Mesendoderm (in vitro differentiated cells): ENCODE measurements around the gene PDIA3. TPM values are rescaled to one million over a fixed set of nuclear protein-coding genes. Genes with fewer than 3 reads are reported as not detected.
"Not testable (repeated sequence)": the region's sequence is repeated elsewhere in the genome, so short reads cannot be mapped to it uniquely, and the experiment has no call there.

Experiments used
- DNase-seq: peaks from one replicate; pipeline ENCODE4 v3.0.0; 2013
- H2AK5ac ChIP-seq: 2 replicates; pipeline ENCODE4 v1.6.1; 2013; ENCODE audit warnings: low read length, inconsistent platforms
- H2BK120ac ChIP-seq: 2 replicates; pipeline ENCODE4 v1.6.1; 2013; ENCODE audit warnings: low read depth, mild to moderate bottlenecking, low read length, moderate library complexity, mixed read lengths
- H2BK15ac ChIP-seq: replicated peaks from 2 replicates; pipeline ENCODE4 v1.6.1; 2013; ENCODE audit warnings: low read depth, mild to moderate bottlenecking, moderate library complexity
- H2BK5ac ChIP-seq: 2 replicates; pipeline ENCODE4 v1.6.1; 2013; ENCODE audit warnings: low read length, inconsistent platforms
- H3K18ac ChIP-seq: 2 replicates; pipeline ENCODE4 v1.6.1; 2013; ENCODE audit warnings: mild to moderate bottlenecking, low read length, mixed read lengths
- H3K23ac ChIP-seq: one replicate; pipeline ENCODE4 v1.6.1; 2013; ENCODE audit warnings: low read length
- H3K27ac ChIP-seq: 2 replicates; pipeline ENCODE4 v1.5.1; 2013; ENCODE audit warnings: low read depth, mild to moderate bottlenecking, inconsistent platforms, low read length, moderate library complexity
- H3K27me3 ChIP-seq: 2 replicates; pipeline ENCODE4 v1.6.1; 2013; ENCODE audit warnings: low read length, control low read depth, mild to moderate bottlenecking, inconsistent platforms; ENCODE audit not compliant: insufficient read depth, poor library complexity
- H3K36me3 ChIP-seq: 2 replicates; pipeline ENCODE4 v1.6.1; 2013; ENCODE audit warnings: low read length, inconsistent platforms; ENCODE audit not compliant: control insufficient read depth, insufficient read depth
- H3K4ac ChIP-seq: one replicate; pipeline ENCODE4 v1.6.1; 2013; ENCODE audit warnings: low read depth, mild to moderate bottlenecking, low read length, moderate library complexity
- H3K4me1 ChIP-seq: 2 replicates; pipeline ENCODE4 v1.6.1; 2013; ENCODE audit warnings: low read depth, low read length, inconsistent platforms; ENCODE audit not compliant: control insufficient read depth
- H3K4me2 ChIP-seq: 2 replicates; pipeline ENCODE4 v1.6.1; 2013; ENCODE audit warnings: low read length
- H3K4me3 ChIP-seq: 2 replicates; pipeline ENCODE4 v1.5.1; 2013; ENCODE audit warnings: mild to moderate bottlenecking, low read length
- H3K56ac ChIP-seq: one replicate; pipeline ENCODE4 v1.6.1; 2013; ENCODE audit warnings: low read length
- H3K79me1 ChIP-seq: 2 replicates; pipeline ENCODE4 v1.6.1; 2013; ENCODE audit warnings: low read length, inconsistent platforms
- H3K79me2 ChIP-seq: 2 replicates; pipeline ENCODE4 v1.6.1; 2013; ENCODE audit warnings: mild to moderate bottlenecking, low read length; ENCODE audit not compliant: control insufficient read depth, insufficient read depth
- H3K9ac ChIP-seq: 2 replicates; pipeline ENCODE4 v1.6.1; 2013; ENCODE audit warnings: low read length, inconsistent platforms
- H4K5ac ChIP-seq: one replicate; pipeline ENCODE4 v1.6.1; 2013; ENCODE audit warnings: low read length
- H4K8ac ChIP-seq: one replicate; pipeline ENCODE4 v1.6.1; 2013; ENCODE audit warnings: low read depth, mild to moderate bottlenecking, control low read depth, low read length, moderate library complexity
- WGBS: extraction: QIAGEN DNeasy Blood & Tissue Kit; methylation state at CpG from one replicate; pipeline ENCODE4 v1.1.7; 2013; ENCODE audit warnings: low lambda C conversion rate, missing lambda C conversion rate; ENCODE audit not compliant: insufficient coverage; ENCODE audit errors: extremely low coverage; 5-methylcytosine and 5-hydroxymethylcytosine counted together
- small RNA-seq: library from polyadenylated mRNA; stranded (forward); fragments of <200 nt; extraction: miRNeasy Mini kit (QIAGEN cat#:217004); gene quantifications from one replicate; pipeline ENCODE3, GENCODE V24; 2013; ENCODE audit not compliant: insufficient read depth

Gene PDIA3

DNA sequence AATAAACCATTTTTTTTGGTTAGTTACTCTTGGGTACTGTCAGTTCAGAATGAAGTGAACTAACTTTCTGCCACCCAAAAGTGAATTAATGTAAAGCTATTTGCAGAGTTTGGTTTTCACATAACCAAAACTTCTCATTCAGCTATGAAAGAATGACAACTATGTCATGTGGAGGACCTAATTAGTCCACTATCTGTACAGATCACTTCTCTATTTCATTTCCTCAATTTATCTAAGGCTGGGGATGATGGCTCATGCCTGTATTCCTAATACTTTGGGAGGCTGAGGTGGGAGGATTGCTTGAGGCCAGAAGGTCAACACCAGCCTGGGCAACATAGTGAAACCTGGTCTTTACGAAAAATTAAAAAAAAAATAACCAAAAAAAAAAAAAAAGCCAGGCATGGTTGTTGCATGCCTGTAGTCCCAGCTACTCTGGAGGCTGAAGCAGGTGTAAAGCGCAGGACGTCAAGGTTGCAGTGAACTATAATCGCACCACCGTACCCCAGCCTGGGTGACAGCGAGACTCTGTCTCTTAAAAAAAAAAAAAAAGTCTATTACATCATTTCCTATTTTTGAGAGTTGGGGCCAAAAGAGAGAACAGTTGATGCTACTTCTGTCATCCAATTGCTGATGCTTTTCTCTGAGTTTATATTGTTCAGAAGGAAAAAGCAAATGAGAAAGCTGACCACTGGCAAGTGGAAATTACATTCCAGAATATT lies 62.9 kb downstream of the PDIA3 start:
- DNase-seq, result no peak
- H3K27me3 ChIP-seq, result no peaks in the 10 kb centered on the region
- no peaks in the 10 kb centered on the region for H3K79me2 ChIP-seq
- H3K9ac ChIP-seq, result no peak overlapping the region
- no peak overlapping the region for H2AK5ac ChIP-seq
- no peak overlapping the region for H3K18ac ChIP-seq
- no peak overlapping the region for H3K27ac ChIP-seq
- WGBS, result no CpG with 5 or more reads among the region's 6 CpGs
- H3K56ac ChIP-seq, result no peak overlapping the region
- H4K5ac ChIP-seq, result no peak overlapping the region
- no peak overlapping the region for H2BK5ac ChIP-seq
- no peak overlapping the region for H2BK120ac ChIP-seq
- H3K4ac ChIP-seq, result no peak overlapping the region
- peaks cover 8% of the 10 kb centered on the region for H3K36me3 ChIP-seq
- no peak overlapping the region for H2BK15ac ChIP-seq
- no peaks in the 10 kb centered on the region for H3K4me1 ChIP-seq
- H4K8ac ChIP-seq, result no peak overlapping the region
- no peaks in the 10 kb centered on the region for H3K79me1 ChIP-seq
- no peak overlapping the region for H3K4me3 ChIP-seq
- H3K23ac ChIP-seq, result no peak overlapping the region
- no peak overlapping the region for H3K4me2 ChIP-seq

DNA sequence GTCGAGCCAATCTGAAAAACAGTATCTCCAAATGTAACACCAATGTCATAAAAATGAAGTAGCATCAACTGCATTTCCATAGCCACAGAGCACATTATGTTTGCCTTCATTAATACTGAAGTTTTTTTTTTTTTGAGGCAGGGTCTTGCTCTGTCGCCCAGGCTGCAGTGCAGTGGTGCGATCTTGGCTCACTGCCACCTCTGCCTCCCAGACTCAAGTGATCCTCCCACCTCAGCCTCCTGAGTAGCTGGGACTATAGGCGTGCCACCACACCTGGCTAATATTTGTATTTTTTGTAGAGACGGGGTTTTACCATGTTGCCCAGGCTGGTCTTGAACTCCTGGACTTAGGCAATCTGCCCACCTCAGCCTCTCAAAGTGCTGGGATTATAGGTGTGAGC lies 68.8 kb downstream of the PDIA3 start:
- not testable (repeated sequence) for H3K56ac ChIP-seq, H3K4me2 ChIP-seq, H3K79me2 ChIP-seq, H4K5ac ChIP-seq, H3K9ac ChIP-seq, H3K27ac ChIP-seq, H4K8ac ChIP-seq, H3K4me1 ChIP-seq, H3K36me3 ChIP-seq, H3K4ac ChIP-seq, H2BK5ac ChIP-seq, H2BK120ac ChIP-seq, H3K27me3 ChIP-seq, H3K23ac ChIP-seq, H3K79me1 ChIP-seq, H3K18ac ChIP-seq, H2AK5ac ChIP-seq, H3K4me3 ChIP-seq, DNase-seq, H2BK15ac ChIP-seq
- WGBS, result no CpG with 5 or more reads among the region's 5 CpGs

GRCh38 chr15:43821505-43821904 lies 75.3 kb downstream of the PDIA3 start:
- WGBS, result no CpG with 5 or more reads among the region's 3 CpGs

More at GRCh38 chr15:43821505-43821904, 75.3 kb downstream of the PDIA3 start:
- Histone ChIP-seq H3K18ac (no peak overlapping the region), H2BK5ac (no peak overlapping the region), H4K8ac (no peak overlapping the region), H3K23ac (no peak overlapping the region), H3K4me1 (no peaks in the 10 kb centered on the region), H3K36me3 (no peaks in the 10 kb centered on the region), H4K5ac (no peak overlapping the region), H3K27me3 (no peaks in the 10 kb centered on the region), H3K4me3 (no peak overlapping the region), H3K79me2 (peaks cover 8% of the 10 kb centered on the region), H3K79me1 (peaks cover 1% of the 10 kb centered on the region), H3K4me2 (no peak overlapping the region), H3K27ac (no peak overlapping the region), H2AK5ac (no peak overlapping the region), H3K4ac (no peak overlapping the region), H3K56ac (no peak overlapping the region), H3K9ac (no peak overlapping the region), H2BK120ac (no peak overlapping the region), H2BK15ac (no peak overlapping the region)
- no peak for DNase-seq

Small RNAs within 50 kb of the gene (small RNA-seq; reads per million reads assigned to genes)
- gene MIR1282, result not detected
- not detected for gene RNU6-353P
- gene RNU6-354P, result not detected
